C4-2B (cell line): ENCODE data around the gene KLHL25.
A peak's percentile ranks its signal among the peaks of the same experiment; 100 is the strongest.

Experiments used
- ZFX ChIP-seq: fragments of 450-650 bp; IDR thresholded peaks from 2 replicates; pipeline ENCODE4 v1.6.1; 2017
- TF ChIP-seq, protein P1 (sequence below): fragments of 450-650 bp; conservative IDR thresholded peaks from 2 replicates; pipeline ENCODE4 v1.5.1; 2017; ENCODE audit warnings: mild to moderate bottlenecking

DNA sequence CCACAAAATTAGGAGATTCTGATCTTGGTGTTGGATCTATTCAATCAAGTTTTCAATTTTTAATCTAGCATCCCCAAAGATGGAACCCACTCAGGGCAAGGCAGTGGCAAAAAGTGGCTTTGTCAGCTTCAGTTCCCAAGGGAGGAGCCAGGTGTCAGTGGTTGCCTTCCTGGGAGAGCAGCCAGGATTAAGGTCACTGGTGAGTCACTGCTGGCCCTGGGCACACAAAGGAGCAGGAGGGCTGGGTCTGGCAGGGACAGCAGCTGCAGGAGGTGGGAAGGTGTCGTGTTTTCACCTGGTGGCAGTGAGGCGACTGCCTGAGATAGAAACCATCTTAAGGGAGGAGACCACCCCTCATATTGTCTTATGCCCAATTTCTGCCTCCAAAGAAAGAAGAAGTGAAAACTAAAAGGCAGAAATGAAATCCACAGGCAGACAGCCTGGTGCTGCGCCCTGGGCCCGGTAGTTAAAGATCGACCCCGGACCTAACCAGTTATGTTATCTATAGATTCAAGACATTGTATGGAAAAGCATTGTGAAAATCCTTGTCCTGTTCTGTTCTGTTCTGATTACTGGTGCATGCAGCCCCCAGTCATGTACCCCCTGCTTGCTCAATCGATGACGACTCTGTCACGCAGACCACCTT, 5.9 kb upstream of the KLHL25 start:
- TF ChIP-seq, protein P1, sequence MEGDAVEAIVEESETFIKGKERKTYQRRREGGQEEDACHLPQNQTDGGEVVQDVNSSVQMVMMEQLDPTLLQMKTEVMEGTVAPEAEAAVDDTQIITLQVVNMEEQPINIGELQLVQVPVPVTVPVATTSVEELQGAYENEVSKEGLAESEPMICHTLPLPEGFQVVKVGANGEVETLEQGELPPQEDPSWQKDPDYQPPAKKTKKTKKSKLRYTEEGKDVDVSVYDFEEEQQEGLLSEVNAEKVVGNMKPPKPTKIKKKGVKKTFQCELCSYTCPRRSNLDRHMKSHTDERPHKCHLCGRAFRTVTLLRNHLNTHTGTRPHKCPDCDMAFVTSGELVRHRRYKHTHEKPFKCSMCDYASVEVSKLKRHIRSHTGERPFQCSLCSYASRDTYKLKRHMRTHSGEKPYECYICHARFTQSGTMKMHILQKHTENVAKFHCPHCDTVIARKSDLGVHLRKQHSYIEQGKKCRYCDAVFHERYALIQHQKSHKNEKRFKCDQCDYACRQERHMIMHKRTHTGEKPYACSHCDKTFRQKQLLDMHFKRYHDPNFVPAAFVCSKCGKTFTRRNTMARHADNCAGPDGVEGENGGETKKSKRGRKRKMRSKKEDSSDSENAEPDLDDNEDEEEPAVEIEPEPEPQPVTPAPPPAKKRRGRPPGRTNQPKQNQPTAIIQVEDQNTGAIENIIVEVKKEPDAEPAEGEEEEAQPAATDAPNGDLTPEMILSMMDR = peak; percentile 43
- TF ChIP-seq ZFX = no peak
